ENCODE data around the gene PCK2. TPM values are rescaled to one million over a fixed set of nuclear protein-coding genes. Genes with fewer than 3 reads are reported as not detected.

The PCK2 gene
- total and polyA plus RNA-seq, 2 of the 13 experiments (the other 11 are each of a cell fraction or from before 2014, with no cell fraction given): 129 to 272 TPM

GRCh38 chr14:24147761-24148428 is 53.8 kb downstream of the PCK2 start (continued):
- TF ChIP-seq, protein P1, sequence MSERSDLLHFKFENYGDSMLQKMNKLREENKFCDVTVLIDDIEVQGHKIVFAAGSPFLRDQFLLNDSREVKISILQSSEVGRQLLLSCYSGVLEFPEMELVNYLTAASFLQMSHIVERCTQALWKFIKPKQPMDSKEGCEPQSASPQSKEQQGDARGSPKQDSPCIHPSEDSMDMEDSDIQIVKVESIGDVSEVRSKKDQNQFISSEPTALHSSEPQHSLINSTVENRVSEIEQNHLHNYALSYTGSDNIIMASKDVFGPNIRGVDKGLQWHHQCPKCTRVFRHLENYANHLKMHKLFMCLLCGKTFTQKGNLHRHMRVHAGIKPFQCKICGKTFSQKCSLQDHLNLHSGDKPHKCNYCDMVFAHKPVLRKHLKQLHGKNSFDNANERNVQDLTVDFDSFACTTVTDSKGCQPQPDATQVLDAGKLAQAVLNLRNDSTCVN (CRISPR knock-in tag; IDR thresholded peaks at IDR 0.05; ENCODE audit: borderline replicate concordance): no peak
- no peak for TF ChIP-seq KMT2B (CRISPR knock-in tag; IDR thresholded peaks at IDR 0.05)
- TF ChIP-seq EEA1 (CRISPR knock-in tag; IDR thresholded peaks at IDR 0.05; ENCODE audit: borderline replicate concordance): peak; percentile 96; the same call in 1 of the 2 replicates
- no peak; the same call in 1 of the 2 replicates for TF ChIP-seq ZBTB1 (CRISPR knock-in tag; IDR thresholded peaks at IDR 0.05; ENCODE audit: borderline replicate concordance)
- TF ChIP-seq HNRNPK (IDR thresholded peaks at IDR 0.05; ENCODE audit: low read depth, low read length, poor library complexity, severe bottlenecking): peak; percentile 12
- 0 out of 2 replicates have a peak, but pooled peaks have one; percentile 49 for TF ChIP-seq ZNF788 (CRISPR knock-in tag; IDR thresholded peaks at IDR 0.05; ENCODE audit: borderline replicate concordance)
- TF ChIP-seq NFATC3 (CRISPR knock-in tag; IDR thresholded peaks at IDR 0.05): peak; percentile 57; the same call in 1 of the 2 replicates
- no peak for TF ChIP-seq ZUFSP (CRISPR knock-in tag; IDR thresholded peaks at IDR 0.05; ENCODE audit: borderline replicate concordance)
- no peak; the same call in 1 of the 2 replicates for TF ChIP-seq BCL3 (CRISPR knock-in tag; IDR thresholded peaks at IDR 0.05)
- TF ChIP-seq TAF1 (CRISPR knock-in tag; IDR thresholded peaks at IDR 0.05): peak; percentile 26
- peak; percentile 92 for TF ChIP-seq NFAT5 (CRISPR knock-in tag; IDR thresholded peaks at IDR 0.05)
- no peak; the same call in 1 of the 2 replicates for TF ChIP-seq ZBTB8A (CRISPR knock-in tag; IDR thresholded peaks at IDR 0.05; ENCODE audit: borderline replicate concordance, low read depth)
- TF ChIP-seq ZNF570 (CRISPR knock-in tag; IDR thresholded peaks at IDR 0.05; ENCODE audit: borderline replicate concordance): 0 out of 2 replicates have a peak, but pooled peaks have one; percentile 83
- peak; percentile 93 for TF ChIP-seq GZF1 (CRISPR knock-in tag; IDR thresholded peaks at IDR 0.05)
- no peak for TF ChIP-seq ZFP90 (CRISPR knock-in tag; IDR thresholded peaks at IDR 0.05; ENCODE audit: borderline replicate concordance)
- TF ChIP-seq ZNF672 (CRISPR knock-in tag; IDR thresholded peaks at IDR 0.05): no peak
